ENCODE data around the gene CAMTA1.

- TF ChIP-seq ZNF311 (tag by site-specific recombination; IDR thresholded peaks at IDR 0.05; ENCODE audit: borderline replicate concordance) (no peak), CTCF (tag by site-specific recombination; IDR thresholded peaks at IDR 0.05) (no peak), ZNF239 (tag by site-specific recombination; IDR thresholded peaks at IDR 0.05) (no peak), ZBTB26 (tag by site-specific recombination; optimal IDR thresholded peaks at IDR 0.05) (no peak), ZNF416 (tag by site-specific recombination; IDR thresholded peaks at IDR 0.05) (no peak), SCRT2 (tag by site-specific recombination; IDR thresholded peaks at IDR 0.05) (no peak), ZSCAN5A (tag by site-specific recombination; IDR thresholded peaks at IDR 0.05) (no peak)
These were observed 72.6 kb downstream of the CAMTA1 start for GRCh38 chr1:6857831-6858230.

All from HEK293 (cell line).